Sigmoid colon (tissue), 4 donors: ENCODE data around the gene ABCC1.

Experiments used
- EP300 ChIP-seq, 4 donors: sonication (generic); formaldehyde crosslinking; IDR thresholded peaks; one replicate each; pipeline ENCODE4 v1.6.1; 2017; ENCODE audit warnings: antibody characterized with exemption in 4 of 4
- POLR2A ChIP-seq, 2 donors: fragments of 450-650 bp; IDR thresholded peaks; one replicate each; pipeline ENCODE4 v1.6.1; 2016; ENCODE audit warnings: antibody characterized with exemption in 2 of 2, mild to moderate bottlenecking in 2 of 2, moderate library complexity in 2 of 2
- POLR2AphosphoS5 ChIP-seq, 4 donors: sonication (generic); formaldehyde crosslinking; IDR thresholded peaks; one replicate each; pipeline ENCODE4 v1.6.1; 2017; ENCODE audit warnings: antibody characterized with exemption in 4 of 4
- TF ChIP-seq, protein P1 (sequence below), 4 experiments: fragments of 450-650 bp in 3 of 4; fragments of 200-600 bp in 1 of 4; IDR thresholded peaks; one replicate each; pipeline ENCODE4 v1.5.1; 2016 to 2019; ENCODE audit warnings: antibody characterized with exemption in 4 of 4, mild to moderate bottlenecking in 3 of 4, moderate library complexity in 2 of 4

DNA sequence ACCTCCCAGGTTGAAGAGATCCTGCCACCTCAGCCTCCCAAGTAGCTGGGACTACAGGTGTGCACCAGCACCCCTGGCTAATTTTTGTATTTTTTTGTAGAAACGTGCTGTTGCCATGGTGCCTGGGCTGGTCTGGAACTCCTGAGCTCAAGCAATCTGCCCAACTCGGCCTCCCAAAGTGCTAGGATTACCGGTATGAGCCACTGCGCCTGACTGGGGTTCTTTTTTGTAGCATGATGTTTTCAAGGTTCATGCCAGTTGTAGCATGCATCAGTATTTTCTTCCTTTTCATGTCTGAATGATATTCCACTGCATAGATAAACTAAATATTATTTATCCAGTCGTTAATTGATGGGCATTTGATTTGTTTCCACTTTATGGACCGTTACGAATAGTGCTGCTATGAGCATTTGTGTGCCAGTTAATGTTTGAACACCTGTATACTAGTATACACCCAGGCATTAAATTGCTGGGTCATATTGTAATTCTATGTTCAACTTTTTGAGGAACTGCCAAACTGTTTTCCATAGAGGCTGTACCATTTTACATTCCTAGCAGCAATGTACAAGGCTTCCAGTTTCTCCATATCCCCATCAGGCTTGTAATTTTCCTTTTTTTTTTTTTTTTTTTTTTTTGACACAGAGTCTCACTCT is 36.2 kb upstream of the ABCC1 start:
- TF ChIP-seq POLR2A (IDR thresholded peaks at IDR 0.05): no peak
- TF ChIP-seq, protein P1, sequence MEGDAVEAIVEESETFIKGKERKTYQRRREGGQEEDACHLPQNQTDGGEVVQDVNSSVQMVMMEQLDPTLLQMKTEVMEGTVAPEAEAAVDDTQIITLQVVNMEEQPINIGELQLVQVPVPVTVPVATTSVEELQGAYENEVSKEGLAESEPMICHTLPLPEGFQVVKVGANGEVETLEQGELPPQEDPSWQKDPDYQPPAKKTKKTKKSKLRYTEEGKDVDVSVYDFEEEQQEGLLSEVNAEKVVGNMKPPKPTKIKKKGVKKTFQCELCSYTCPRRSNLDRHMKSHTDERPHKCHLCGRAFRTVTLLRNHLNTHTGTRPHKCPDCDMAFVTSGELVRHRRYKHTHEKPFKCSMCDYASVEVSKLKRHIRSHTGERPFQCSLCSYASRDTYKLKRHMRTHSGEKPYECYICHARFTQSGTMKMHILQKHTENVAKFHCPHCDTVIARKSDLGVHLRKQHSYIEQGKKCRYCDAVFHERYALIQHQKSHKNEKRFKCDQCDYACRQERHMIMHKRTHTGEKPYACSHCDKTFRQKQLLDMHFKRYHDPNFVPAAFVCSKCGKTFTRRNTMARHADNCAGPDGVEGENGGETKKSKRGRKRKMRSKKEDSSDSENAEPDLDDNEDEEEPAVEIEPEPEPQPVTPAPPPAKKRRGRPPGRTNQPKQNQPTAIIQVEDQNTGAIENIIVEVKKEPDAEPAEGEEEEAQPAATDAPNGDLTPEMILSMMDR (IDR thresholded peaks at IDR 0.05): no peak
- no peak for TF ChIP-seq POLR2AphosphoS5 (IDR thresholded peaks at IDR 0.05)
- TF ChIP-seq EP300 (IDR thresholded peaks at IDR 0.05): no peak
